Neural crest cell (in vitro differentiated cells): ENCODE results near the gene AQP5. TPM values are rescaled to one million over a fixed set of nuclear protein-coding genes. Genes with fewer than 3 reads are reported as not detected.
A peak's percentile ranks its signal among the peaks of the same experiment; 100 is the strongest.

ENCODE experiments used
- DNase-seq: peaks from one replicate; pipeline ENCODE4 v3.0.0; 2021; ENCODE audit warnings: low read depth, mixed read lengths, low spot score
- H3K27ac Mint-ChIP-seq: one replicate; pipeline ENCODE4 v1.8.0; 2021; ENCODE audit warnings: mild to moderate bottlenecking, mixed read lengths; ENCODE audit not compliant: unreplicated experiment
- H3K27me3 Mint-ChIP-seq: 2 replicates; pipeline ENCODE4 v1.8.0; 2021; ENCODE audit warnings: low read depth, mild to moderate bottlenecking, mixed read lengths
- H3K36me3 Mint-ChIP-seq: 2 replicates; pipeline ENCODE4 v1.8.0; 2021; ENCODE audit warnings: low read depth, mild to moderate bottlenecking, mixed read lengths
- H3K4me1 Mint-ChIP-seq: 2 replicates; pipeline ENCODE4 v1.8.0; 2021; ENCODE audit warnings: mixed read lengths
- H3K4me3 Mint-ChIP-seq: one replicate; pipeline ENCODE4 v1.8.0; 2021; ENCODE audit warnings: mild to moderate bottlenecking, mixed read lengths
- H3K9me3 Mint-ChIP-seq: 2 replicates; pipeline ENCODE4 v1.8.0; 2021; ENCODE audit warnings: mixed read lengths
- CTCF ChIP-seq: fragments of 200-600 bp; sonication (generic); conservative IDR thresholded peaks from 2 replicates; pipeline ENCODE4 v1.5.0; 2021; ENCODE audit warnings: antibody characterized with exemption, mild to moderate bottlenecking
- total RNA-seq: library from RNA; stranded (reverse); gene quantifications from 2 replicates; pipeline ENCODE4 v1.2.1, GENCODE V29; 2021

The AQP5 gene
- total RNA-seq, 1 donor from 2014 or later: 1.2 TPM

DNA sequence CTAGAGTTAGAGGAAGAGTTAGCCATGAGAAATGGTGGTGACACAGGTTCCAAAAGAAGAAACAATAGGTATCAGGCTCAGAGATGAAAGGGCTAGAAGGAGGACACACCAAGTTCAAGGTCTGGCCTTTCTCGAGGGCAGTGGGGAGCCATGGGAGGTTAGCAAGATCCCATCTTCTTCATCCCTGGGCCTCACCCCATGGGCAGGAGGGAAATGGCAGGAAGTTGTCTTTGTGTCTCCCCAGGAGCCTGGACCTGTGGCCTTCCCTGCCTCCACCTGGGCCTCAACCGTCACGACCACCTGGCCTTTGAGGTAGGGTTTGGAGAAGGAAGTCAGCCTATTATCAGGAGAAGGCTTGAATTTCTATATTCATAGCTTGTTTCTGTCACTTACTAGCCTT is 17.0 kb upstream of the AQP5 start:
- Mint-ChIP-seq H3K27me3 (peaks cover 2% of the 10 kb centered on the region), H3K4me3 (peak overlapping the region; percentile 6), H3K27ac (no peak overlapping the region), H3K36me3 (no peaks in the 10 kb centered on the region), H3K9me3 (no peaks in the 10 kb centered on the region), H3K4me1 (peaks cover 28% of the 10 kb centered on the region)
- no peak for DNase-seq
- TF ChIP-seq CTCF: no peak

DNA sequence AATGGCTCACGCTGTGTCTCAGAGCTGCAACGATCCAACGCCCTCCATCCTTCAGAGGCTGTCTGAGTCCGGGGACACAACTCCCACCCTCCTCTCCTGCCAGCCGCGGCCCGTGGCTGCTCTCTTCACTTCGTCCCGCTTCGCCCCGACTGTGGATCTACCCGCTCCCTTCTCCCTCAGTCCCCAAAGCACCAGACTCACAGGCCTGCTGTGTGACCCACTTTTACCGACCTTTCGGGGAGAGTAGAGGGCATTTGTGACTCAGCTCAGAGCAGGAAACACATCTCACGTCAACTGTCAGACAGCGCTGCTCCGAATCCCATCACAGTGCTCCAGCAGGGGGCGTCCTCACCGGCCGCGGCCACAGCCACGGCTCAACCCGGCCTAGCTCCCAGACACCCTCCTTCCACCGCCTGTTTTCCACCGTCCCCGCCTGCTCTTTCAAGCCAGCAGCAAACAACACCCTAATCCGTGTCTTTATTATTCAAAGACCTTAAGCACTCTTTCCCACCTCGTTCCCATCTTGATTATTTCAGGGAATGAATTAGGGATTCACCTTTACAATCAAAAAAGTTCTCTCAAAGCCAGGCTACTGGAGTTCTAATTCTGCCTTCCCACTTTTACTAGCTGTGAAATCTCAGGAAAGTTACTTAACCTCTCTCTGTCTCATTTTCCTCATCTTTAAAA is 16.1 kb upstream of the AQP5 start:
- TF ChIP-seq CTCF: peak; percentile 90
- peaks cover 28% of the 10 kb centered on the region for H3K4me1 Mint-ChIP-seq
- no peak overlapping the region for H3K27ac Mint-ChIP-seq
- peak overlapping the region; percentile 77 for H3K4me3 Mint-ChIP-seq
- peaks cover 2% of the 10 kb centered on the region for H3K27me3 Mint-ChIP-seq
- DNase-seq: peak; percentile 92
- no peaks in the 10 kb centered on the region for H3K9me3 Mint-ChIP-seq
- no peaks in the 10 kb centered on the region for H3K36me3 Mint-ChIP-seq

DNA sequence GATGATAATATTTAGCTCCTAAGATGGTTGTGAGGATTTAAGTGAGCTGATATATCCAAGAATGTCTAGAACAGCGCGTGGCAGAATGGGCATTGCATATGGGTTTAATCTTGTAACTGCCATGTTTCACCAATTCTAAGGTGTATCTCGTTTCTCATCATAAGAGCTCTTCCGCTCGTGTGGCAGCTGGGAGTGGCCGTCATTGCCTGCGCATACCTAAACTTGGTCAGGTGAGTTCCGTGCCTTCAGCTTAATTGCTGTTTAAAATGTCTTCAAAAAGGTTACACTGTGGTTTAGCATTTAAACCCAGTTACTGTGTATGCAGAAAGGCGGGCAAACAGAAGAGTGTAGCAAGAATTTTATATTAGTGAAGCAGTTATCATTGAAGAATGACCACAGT is 15.6 kb upstream of the AQP5 start:
- no peak for DNase-seq
- TF ChIP-seq CTCF: no peak
- H3K27me3 Mint-ChIP-seq: peaks cover 2% of the 10 kb centered on the region
- H3K27ac Mint-ChIP-seq: no peak overlapping the region
- H3K36me3 Mint-ChIP-seq: no peaks in the 10 kb centered on the region
- peaks cover 28% of the 10 kb centered on the region for H3K4me1 Mint-ChIP-seq
- no peaks in the 10 kb centered on the region for H3K9me3 Mint-ChIP-seq
- no peak overlapping the region for H3K4me3 Mint-ChIP-seq

DNA sequence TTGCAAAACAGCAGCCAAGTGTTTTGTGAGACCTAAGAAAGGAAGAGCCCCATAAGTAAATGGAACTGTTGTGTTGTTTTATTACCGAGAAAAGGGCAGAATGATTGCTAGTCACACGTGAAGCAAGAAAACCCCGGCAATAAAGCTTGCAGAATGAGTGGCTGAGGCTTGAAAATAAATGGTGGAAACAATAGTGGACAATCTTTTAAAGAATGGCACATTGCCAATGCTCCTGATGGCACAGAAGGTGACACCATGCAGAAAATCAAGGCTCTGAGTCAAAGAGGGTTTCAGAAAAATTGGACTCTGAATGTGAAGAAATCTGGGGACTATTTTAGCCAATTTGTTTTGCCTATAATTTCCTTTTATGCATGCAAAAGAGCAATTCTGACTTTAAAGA is 15.2 kb upstream of the AQP5 start:
- no peaks in the 10 kb centered on the region for H3K9me3 Mint-ChIP-seq
- peaks cover 24% of the 10 kb centered on the region for H3K4me1 Mint-ChIP-seq
- no peak overlapping the region for H3K4me3 Mint-ChIP-seq
- no peak for TF ChIP-seq CTCF
- DNase-seq: no peak
- no peak overlapping the region for H3K27ac Mint-ChIP-seq
- peaks cover 2% of the 10 kb centered on the region for H3K27me3 Mint-ChIP-seq
- H3K36me3 Mint-ChIP-seq: no peaks in the 10 kb centered on the region

GRCh38 chr12:49947593-49948226 is 14.0 kb upstream of the AQP5 start:
- Mint-ChIP-seq H3K4me3 (no peak overlapping the region), H3K27me3 (peaks cover 2% of the 10 kb centered on the region), H3K9me3 (no peaks in the 10 kb centered on the region), H3K27ac (no peak overlapping the region), H3K36me3 (no peaks in the 10 kb centered on the region), H3K4me1 (peaks cover 16% of the 10 kb centered on the region)
- TF ChIP-seq CTCF: no peak
- no peak for DNase-seq
